GM10266 (cell line): ENCODE measurements around the gene AP2A2.

ENCODE experiments used
- DNase-seq: peaks from one replicate; pipeline ENCODE4 v3.0.0; 2012; ENCODE audit errors: extremely low spot score
- TF ChIP-seq, protein P1 (sequence below): IDR thresholded peaks from 2 replicates; pipeline ENCODE4 v1.5.1; 2012; ENCODE audit warnings: mild to moderate bottlenecking, low read depth; ENCODE audit not compliant: control insufficient read depth, insufficient read depth; ENCODE audit errors: missing control alignments

AP2A2 gene

DNA sequence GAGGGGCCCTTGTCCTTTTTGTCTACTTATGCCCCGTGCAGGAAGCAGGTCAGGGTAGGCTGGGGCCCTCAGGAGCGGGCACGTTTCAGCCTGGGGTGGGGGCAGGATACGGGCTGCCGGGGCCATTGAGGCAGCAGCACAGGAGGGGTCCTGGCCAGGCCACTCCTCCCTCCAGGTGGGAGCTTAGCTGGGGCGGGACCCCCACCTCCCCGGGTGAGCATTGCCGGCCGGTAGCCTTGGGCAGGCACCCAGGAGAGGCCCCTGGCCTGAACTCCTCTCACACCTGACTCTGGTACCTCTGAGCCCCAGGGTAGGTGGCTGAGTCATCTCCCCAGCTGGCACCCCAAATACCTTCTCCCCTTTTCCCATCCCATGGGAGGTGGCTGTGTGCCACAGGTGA is 115.8 kb downstream of the AP2A2 start:
- no peak for DNase-seq
- TF ChIP-seq, protein P1, sequence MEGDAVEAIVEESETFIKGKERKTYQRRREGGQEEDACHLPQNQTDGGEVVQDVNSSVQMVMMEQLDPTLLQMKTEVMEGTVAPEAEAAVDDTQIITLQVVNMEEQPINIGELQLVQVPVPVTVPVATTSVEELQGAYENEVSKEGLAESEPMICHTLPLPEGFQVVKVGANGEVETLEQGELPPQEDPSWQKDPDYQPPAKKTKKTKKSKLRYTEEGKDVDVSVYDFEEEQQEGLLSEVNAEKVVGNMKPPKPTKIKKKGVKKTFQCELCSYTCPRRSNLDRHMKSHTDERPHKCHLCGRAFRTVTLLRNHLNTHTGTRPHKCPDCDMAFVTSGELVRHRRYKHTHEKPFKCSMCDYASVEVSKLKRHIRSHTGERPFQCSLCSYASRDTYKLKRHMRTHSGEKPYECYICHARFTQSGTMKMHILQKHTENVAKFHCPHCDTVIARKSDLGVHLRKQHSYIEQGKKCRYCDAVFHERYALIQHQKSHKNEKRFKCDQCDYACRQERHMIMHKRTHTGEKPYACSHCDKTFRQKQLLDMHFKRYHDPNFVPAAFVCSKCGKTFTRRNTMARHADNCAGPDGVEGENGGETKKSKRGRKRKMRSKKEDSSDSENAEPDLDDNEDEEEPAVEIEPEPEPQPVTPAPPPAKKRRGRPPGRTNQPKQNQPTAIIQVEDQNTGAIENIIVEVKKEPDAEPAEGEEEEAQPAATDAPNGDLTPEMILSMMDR = no peak

DNA sequence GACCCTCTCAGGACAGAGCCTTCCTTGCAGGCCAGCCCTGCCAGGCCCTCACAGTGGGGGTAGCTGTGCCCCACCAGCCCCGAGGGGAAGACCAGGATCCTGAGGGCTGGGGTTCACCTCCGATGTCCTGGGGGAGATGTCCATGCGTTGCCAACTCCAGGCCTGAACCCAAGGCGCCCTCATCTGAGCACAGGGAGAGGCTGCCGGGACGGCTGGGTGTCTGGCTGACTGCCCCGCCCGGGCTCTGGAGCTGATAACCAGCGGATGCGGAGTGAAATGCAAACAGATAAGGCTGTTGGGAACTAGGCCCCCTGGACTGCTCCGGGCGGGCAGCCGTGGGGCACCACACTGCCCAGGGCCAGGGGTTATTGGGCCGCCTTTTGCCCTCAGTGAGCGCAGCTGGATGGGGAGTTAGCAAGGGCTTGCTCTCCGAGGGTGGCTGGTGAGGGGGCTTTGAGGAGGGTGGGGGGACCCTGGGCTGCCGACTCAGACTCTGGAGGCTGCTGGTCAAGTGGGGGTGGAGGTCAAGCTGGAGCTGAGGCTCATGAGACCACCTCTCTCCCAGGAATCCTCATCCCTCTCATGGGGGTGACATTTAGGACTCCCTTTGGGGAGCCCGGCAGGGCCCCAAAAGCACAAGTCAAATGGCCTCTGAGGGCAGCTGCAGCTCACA is 116.4 kb downstream of the AP2A2 start:
- TF ChIP-seq, protein P1 = no peak
- no peak for DNase-seq

DNA sequence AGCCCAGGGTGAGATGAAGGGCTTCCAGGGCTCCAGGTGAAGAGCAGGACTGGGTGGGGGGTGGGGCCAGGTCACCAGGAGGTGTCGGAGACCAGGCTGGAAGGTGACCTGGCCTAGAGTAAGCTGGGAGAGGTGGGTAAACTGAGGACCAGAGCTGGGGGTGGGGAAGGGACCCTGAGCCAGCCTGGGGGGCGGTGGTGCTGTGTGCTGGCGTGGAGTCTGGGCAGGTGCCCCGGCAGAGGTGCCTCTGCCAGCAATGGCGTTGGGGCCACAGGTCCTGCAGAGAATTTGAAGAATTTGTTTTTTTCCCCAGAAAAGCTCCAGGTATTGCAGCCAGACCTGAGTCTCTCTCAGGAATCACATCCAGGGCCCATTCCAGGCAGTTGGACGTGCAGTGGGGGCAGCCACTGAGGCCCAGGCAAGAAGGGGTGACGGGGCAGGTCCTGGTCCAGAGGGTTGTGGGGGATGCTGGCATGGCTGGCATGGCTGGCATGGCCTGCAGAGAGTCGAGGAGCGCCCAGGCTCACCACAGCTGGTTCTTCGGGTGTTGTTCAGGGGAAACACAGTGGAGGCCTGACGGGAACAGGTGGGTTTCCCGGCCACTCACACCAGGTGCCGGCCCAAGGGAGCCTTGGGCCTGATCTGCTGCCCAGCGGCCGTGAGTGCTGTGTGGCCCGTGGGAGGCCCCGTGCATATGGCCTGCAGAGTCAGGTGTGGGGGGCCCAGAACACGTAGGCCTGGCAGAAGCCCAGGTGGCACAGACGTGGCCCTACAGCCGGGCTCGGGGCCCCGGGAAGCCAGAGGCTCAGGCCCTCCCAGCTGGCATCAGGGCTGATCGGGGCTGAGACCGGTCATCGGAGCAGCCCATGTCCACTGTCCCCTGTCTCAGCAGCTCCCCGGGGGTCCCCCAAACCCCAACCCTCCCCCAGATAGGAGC is 117.2 kb downstream of the AP2A2 start:
- TF ChIP-seq, protein P1 = no peak
- DNase-seq = no peak

DNA sequence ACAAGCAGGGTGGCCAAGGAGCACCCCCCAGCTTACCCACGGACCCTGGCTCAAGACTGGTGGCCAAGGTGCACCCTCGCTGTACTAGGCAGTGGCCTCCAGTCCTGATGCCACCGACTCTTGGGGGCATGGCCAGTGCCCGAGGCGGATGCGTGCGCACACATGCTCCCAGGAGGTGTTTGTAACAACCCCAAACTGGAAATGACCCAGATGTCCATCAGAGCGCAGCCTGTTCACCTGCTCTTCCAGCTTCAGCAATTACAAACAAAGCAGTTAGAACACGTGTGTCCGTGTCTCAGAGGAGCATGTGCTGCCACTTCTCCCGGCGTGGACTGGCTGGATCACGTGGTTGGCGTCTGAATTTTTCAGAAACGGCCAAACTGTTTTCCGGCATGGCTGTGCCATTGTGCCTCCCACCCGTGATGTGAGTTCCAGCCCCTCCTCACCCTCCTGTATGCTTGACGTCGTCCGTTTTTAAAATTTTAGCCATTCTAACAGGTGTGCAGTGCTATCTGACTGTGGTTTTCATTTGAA is 118.0 kb downstream of the AP2A2 start:
- TF ChIP-seq, protein P1 = no peak
- DNase-seq = no peak

DNA sequence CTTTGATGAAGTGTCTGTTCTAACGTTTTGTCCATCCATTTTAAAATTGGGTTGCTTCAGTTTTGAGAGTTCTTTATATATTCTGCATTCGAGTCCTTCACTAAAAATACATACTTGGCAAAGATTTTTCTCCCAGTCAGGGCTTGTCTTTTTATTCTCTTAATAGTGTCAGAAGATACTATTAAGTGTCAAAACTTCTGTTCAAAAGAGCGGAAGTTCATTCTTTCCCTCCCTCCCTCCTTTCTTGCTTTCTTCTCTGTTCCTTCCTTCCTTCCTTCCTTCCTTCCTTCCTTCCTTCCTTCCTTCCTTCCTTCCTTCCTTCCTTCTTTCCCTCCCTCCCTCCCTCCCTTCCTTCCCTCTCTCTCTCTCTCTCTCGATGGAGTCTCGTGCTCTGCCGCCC is 118.5 kb downstream of the AP2A2 start:
- DNase-seq = no peak
- TF ChIP-seq, protein P1 = no peak

DNA sequence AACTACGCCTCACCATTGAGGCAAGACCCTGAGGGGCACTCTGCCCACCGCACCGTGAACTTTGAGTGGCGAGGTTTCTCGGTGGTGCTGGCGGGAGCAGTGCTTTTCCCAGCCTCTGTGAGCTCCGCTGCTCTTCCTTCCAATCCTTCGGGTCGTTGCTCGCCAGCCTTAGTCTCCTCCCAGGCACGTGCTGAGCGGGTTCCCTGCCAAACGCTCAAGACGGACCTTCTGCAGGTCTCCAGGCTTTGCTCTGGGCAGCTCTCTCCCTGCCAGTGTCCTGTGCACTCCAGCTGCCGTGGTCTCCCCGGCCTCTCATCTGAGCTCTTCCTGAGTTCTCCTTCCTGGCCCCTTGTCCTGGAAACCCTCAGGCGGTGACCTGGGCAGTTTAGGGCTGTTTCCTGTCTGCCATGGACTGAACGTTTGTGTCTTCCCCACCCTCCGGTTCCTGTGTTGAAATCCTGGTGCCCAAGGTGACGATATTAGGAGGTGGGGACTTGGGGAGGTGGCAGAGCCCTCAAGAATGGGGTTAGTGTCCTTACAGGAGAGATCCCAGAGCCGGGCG is 122.0 kb downstream of the AP2A2 start:
- no peak for DNase-seq
- TF ChIP-seq, protein P1 = no peak
